HG03025 (cell line): ENCODE measurements around the gene TMEM231.
"Not testable (repeated sequence)": the region's sequence is repeated elsewhere in the genome, so short reads cannot be mapped to it uniquely, and the experiment has no call there.

ENCODE experiments used
- ATAC-seq: cut with Tn5 transposase; IDR thresholded peaks from one replicate; pipeline ENCODE4 v1.9.1; 2021; ENCODE audit warnings: mild to moderate bottlenecking, moderate library complexity; ENCODE audit not compliant: unreplicated experiment, low FRiP score

Gene TMEM231, protein sequence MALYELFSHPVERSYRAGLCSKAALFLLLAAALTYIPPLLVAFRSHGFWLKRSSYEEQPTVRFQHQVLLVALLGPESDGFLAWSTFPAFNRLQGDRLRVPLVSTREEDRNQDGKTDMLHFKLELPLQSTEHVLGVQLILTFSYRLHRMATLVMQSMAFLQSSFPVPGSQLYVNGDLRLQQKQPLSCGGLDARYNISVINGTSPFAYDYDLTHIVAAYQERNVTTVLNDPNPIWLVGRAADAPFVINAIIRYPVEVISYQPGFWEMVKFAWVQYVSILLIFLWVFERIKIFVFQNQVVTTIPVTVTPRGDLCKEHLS

GRCh38 chr16:75555707-75556430 lies at the start of gene TMEM231:
Gene TMEM231 (minus strand): TSS chr16:75556252. CDS start chr16:75556209, 43 bp downstream.
- peak; percentile 96 for ATAC-seq

DNA sequence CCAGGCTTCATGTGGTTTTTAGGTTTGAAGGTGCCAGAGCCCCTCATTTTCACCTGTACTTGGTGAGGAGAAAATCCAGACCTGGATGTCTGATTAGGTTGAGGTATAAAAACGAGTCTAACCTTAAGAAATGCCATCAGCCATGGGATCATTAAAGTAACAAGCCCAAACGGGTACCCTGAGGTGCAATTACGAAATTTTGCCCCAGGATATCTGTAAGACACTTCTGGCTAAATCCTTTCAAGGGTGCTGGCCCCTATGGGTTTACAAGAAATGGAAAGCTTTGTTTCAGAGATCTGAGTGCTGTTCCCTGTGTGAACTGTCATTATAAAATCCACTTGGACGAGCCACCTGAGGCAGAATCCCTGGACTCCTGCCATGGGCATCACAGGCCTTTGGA lies 47.2 kb upstream of the TMEM231 start:
- no peak for ATAC-seq

DNA sequence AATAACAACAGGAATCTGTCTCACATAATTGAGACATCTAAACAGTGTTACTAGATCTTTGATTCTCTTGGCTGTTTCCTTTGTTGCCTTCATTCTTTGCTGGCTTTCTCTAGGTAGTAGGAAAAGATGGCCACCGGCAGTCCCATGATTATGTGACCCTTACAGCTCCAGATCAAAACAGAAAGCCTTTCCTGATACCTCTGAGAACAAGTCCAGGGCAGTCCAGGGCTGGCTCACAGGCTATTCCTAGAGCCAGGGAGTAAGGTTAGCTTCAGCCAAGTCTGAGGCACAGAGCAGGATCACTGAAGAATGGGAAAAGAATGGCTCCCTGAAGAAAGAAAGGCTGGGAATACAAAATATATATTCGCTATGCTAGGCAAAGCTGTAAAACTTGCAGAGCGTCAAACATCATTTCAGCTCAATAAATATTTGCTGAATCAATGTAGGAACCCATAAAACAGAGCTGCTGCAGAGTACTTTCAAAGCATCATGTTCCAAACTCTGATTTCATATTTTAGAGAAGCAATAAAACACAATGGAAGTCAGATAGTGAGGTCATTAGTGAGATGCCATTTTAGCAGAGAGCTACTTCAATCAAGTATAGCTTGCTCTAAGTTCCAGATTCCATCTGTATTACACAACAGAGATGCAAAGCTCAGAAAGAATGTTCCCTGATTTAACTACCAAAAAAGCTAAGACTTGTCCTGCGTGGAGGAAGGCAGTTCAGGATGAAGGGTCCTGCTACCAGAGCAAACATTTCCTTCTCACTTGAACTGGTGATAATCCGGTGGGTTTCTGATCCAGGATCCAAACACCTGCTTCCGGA lies 43.6 kb upstream of the TMEM231 start:
- ATAC-seq, result no peak

DNA sequence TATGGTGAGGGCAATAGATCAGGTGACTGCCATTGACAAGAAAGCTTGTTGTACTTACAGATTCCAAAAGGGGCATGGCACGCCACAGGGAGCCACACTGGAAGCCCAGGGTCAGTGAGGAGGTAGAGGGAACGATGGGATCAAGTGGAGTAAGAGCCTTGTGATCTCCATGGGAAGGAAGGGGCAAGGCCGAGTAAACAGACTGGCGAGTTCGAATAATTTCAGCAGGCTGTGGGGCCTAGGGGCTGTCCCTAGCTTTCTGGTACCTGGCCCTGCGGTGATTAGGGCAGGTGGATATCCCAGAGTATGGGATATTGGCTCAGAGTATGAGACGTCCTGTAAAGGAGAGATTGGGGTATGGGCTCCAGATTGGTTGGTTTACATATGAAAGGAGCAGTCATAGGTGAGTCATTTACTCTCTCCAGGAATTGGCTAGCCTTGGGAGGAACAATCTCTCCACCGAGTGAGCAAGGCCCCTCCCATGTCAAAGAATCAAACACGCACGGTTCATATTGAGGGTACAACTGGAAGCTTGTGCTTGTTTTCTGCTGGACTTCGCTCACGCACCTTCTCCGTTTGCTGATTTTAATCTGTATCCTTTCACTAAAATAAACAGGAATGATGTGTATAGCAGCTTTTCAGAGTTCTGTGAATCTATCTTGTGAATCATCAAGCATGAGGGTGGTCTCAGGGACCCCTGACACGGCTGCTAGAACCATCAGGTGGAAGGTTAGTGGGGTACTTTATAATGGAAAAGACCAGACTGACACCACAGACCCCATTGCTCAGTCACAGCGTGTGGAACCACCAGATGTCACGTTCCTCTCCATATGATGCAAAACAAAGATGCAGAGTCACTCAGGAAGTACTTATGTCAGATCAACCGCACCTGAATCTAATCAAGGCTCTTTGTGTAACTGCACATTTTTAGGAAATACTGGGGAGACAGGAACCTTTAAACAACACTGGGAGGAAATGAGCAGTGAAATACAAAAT lies 38.1 kb upstream of the TMEM231 start:
- no peak for ATAC-seq

DNA sequence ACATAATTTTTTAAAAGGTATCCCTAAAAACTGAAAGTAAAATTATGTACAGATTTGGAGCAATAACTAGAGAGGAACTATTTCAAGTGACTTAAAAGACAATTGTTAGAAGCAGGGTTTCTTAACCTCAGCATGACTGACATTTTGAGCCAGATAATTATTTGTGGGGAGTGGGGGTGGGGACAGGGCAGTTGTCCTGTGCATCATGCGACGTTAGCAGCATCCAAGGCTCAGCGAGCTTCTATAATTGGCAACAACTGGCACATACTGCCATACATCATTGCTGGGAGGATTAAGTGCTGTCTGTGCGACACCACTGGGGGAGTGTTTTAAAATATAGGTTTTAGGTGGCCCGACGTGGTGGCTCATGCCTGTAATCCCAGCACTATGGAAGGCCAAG lies 37.3 kb upstream of the TMEM231 start:
- ATAC-seq, result no peak

DNA sequence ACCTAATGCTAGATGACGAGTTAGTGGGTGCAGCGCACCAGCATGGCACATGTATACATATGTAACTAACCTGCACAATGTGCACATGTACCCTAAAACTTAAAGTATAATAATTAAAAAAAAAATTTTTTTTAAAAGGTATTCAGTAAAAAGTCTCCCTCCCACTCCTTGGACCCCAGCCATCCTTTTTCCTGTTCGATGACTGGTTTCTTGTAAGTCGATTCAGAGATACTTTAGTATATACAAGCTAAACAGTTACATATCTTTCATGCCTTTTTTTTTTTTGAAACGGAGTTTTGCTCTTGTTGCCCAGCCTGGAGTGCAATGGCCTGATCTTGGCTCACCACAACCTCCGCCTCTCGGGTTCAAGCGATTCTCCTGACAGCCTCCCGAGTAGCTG lies 35.9 kb upstream of the TMEM231 start:
- ATAC-seq, result not testable (repeated sequence)

DNA sequence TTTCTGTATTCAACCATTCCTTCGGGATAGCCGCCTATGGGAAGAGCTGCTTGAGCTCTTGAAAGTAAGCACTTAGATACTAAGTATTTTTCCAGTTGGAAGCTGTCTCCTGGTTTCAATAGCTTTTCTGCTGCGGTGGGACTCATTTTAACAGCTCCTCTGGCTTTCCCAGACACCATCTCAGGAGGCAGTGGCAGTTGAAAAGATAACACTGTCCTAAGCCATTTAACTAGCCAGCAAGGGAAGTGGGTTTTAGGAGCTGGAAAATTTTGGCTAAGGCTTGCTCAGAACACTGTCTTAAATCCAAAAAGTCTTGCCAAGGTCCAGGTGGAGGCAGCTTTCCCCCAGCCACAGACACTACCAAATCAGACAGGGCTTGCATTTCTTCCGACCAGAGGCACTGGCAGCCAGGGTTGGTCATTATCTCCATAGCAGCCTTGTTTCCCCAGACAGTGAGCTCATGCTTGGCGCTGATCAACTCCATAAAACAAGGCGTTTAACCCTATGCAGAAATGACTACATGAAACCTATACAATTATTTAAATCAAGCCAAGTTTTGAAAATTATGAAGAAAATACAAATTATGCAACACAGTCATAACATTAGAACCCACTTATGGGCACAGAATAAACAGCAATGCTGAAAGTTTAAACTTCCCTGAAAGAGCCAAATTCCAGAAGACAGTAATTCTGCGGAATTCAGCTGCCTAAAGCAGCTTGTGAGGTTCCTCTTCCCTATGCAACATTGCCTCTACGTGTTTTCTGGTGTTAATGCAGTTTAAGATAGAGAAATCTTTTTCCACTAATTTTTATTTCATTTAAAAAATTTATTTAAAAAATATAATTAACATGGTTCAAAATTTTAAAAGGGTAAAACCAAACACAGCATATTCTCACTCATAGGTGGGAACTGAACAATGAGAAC lies 35.1 kb upstream of the TMEM231 start:
- ATAC-seq, result no peak

DNA sequence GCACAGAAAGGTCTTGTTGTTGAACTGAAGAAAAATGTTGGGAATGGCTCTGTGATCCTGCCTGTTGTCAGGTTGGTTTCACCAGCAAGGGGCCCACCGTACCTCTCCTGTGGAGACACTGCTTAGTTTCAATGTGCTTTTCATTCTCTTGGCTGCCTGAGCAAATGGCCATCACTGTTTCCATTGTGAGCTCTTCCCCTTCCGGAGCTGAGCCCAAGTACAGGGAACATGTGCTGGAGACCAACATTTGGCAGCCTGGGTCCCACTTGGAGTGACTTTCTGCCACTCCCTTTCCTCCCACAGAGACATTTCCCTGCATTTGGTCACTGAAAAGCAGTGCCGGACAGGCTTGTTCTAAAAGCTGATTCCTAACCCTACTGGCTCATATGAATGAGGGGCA lies 33.3 kb upstream of the TMEM231 start:
- no peak for ATAC-seq

GRCh38 chr16:75588716-75589115 lies 32.7 kb upstream of the TMEM231 start:
- ATAC-seq, result no peak

DNA sequence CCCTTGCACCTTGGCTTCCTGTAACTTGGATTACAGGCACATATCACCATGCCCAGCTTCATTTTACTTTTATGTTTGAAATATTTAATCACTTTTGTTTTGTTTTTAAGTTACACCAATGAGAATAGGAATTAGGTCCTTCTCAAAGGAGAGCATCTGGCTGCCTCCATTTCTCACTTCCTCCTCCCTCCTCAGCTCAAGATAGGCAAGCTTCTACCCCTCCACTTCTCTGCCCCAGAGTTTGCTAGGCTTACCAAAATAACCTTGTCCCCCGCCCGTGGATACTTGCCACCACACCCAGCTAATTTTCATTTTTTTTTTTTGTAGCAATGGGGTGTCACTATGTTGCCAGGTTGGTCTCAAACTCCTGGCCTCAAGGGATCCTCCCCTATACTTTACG lies 28.1 kb upstream of the TMEM231 start:
- peak; percentile 62 for ATAC-seq

DNA sequence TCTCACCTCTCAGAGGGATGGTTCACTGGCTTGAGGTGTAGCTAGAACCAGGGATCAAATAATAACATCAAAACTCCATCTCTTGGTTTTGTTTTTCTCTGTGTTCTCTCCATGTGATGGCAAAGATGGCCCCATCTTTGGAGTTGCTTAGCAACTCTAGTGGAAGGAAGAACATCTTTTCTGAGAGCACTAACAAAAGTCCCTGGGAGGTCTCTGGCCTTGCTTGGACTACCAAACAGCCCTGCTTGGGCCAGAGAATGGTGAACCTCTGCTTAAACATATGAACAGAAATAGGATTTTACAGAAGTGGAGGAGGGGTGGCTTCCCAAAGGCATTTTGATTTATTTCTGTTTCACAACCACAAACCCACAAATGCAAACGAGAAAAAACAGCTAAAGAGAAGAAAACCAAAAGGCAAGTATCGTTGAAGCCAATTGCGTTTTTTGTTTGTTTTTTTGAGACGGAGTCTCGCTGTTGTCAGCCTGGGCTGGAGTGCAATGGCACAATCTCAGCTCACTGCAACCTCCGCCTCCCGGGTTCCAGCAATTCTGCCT lies 23.3 kb upstream of the TMEM231 start:
- ATAC-seq, result no peak

GRCh38 chr16:75578725-75579124 lies 22.7 kb upstream of the TMEM231 start:
- ATAC-seq, result no peak

DNA sequence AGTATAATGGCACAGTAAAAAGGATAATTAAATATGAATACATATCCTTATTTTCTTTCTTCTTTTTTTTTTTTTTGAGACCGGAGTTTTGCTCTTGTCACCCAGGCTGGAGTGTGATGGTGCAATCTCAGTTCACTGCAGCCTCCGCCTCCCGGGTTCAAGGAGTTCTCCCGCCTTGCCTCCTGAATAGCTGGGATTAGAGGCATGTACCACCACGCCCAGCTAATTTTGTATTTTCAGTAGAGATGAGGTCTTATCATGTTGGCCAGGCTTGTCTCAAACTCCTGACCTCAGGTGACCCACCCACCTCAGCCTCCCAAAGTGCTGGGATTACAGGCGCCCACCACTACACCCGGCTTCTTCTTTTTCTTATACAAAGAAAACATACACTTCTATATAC lies 22.2 kb upstream of the TMEM231 start:
- no peak for ATAC-seq

DNA sequence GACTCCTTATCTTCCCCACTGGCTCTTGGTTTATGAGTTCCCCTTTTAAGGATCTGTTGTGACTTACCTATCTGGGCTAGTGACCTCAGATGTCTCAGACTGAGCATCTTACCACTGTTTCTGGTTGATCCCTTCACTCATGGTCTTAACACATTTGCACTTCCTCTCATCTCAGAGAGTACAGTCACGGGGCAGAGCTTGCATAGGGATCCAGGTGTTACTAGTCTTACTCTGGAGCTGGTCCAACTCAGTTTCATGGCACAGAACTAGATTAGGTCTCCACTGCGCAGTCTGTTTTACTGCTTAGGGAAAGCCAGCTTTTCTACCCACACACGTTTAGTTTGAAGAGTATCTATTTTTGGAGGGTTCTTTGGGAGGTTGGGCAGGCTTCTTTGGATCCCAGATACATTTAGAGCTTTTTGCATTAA lies 20.3 kb upstream of the TMEM231 start:
- ATAC-seq, result peak; percentile 66

GRCh38 chr16:75575958-75576357 lies 19.9 kb upstream of the TMEM231 start:
- no peak for ATAC-seq

DNA sequence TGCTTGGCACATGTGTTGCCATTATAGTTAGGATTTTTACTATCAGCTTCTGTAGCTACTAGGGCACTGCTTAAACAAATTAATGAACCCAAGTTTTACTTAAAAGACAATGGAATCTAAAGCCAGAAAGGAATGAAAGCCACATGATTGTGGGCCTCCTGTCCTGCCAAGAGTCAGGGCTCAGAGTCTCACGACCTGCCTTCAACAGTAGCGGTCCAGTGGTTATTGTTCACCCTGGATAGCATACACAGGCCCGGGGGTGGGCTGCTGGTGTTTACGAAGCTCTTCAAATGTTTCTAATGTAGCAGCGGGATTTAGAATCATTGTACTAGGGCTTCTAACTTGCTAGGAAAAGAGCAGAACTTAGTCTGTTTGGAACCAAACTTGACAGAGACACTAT lies 17.9 kb upstream of the TMEM231 start:
- ATAC-seq, result no peak

- ATAC-seq, result no peak
Observed at GRCh38 chr16:75572864-75573542, 17.0 kb upstream of the TMEM231 start.

- ATAC-seq, result no peak
Observed at GRCh38 chr16:75570396-75571065, 14.5 kb upstream of the TMEM231 start.
